RWPE1 (cell line): ENCODE measurements around the gene FHL1.

Experiments
- CTCF ChIA-PET: fragments of 350-600 bp; sonication (Branson Sonifier 250); formaldehyde crosslinking; extraction: SDS; loops from one replicate; lab custom pipeline; 2021; lab: Yijun Ruan, JAX
- POLR2A ChIA-PET: fragments of 400-600 bp; formaldehyde crosslinking; extraction: SDS; loops from one replicate; lab custom pipeline; 2020; ENCODE audit warnings: antibody characterized with exemption; ENCODE audit not compliant: low non-redundant PET; lab: Yijun Ruan, JAX
- DNase-seq: peaks from one replicate; pipeline ENCODE4 v3.0.0; 2012; ENCODE audit warnings: low spot score
- H3K27ac ChIP-seq: fragments of 450-650 bp; 2 replicates; pipeline ENCODE4 v1.5.1; 2017
- TF ChIP-seq, protein P1 (sequence below): fragments of 450-650 bp; conservative IDR thresholded peaks from 2 replicates; pipeline ENCODE4 v1.5.1; 2017; ENCODE audit warnings: low read depth, mild to moderate bottlenecking

FHL1 gene

DNA sequence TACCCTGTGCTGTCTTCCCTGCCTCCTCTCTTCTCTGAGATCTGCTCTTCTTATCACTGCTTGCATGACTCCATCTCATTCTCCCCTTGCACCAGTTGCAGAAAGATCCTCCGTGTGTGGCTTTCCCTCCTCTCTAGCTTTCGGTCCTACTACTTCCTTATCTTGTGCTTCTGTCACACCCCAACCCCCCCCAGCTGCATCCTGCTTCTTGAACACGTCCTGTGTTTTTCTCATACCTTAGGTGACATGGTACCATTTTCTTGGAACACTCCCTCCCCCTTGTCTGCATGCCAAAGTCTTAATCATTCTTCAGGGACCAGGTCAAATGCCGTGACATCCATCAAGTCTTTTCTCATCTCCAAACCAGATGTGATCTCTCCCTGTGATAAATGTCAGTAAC lies 46.4 kb downstream of the FHL1 start:
- POLR2A ChIA-PET = no interaction called here
- TF ChIP-seq, protein P1, sequence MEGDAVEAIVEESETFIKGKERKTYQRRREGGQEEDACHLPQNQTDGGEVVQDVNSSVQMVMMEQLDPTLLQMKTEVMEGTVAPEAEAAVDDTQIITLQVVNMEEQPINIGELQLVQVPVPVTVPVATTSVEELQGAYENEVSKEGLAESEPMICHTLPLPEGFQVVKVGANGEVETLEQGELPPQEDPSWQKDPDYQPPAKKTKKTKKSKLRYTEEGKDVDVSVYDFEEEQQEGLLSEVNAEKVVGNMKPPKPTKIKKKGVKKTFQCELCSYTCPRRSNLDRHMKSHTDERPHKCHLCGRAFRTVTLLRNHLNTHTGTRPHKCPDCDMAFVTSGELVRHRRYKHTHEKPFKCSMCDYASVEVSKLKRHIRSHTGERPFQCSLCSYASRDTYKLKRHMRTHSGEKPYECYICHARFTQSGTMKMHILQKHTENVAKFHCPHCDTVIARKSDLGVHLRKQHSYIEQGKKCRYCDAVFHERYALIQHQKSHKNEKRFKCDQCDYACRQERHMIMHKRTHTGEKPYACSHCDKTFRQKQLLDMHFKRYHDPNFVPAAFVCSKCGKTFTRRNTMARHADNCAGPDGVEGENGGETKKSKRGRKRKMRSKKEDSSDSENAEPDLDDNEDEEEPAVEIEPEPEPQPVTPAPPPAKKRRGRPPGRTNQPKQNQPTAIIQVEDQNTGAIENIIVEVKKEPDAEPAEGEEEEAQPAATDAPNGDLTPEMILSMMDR = no peak
- H3K27ac ChIP-seq = no peak overlapping the region
- DNase-seq = no peak
- CTCF ChIA-PET = interaction anchor here (0.6 kb wide), 1 partner anchor 15 kb away, joined by 3 read pairs; no protein-coding TSS in a partner anchor

DNA sequence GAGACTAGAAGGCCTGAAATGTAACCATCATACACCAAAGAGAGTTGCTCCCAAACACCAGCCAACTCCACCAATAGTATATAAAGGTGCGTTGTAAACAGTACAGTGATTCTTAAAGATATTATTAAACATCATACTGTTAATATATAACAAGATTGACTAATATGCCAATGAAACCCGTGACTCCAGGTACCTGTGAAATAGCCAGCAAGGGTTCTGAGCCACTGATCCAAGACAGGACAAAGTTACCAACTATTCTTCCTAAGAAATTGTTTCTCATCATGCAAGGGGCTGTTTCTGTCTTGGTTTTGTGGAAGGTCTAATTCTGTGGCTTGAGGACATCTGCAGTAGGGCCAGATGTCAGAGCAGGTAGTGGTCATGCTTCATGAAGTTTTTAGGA lies 47.2 kb downstream of the FHL1 start:
- ChIA-PET CTCF (no interaction called here), POLR2A (no interaction called here)
- no peak for DNase-seq
- H3K27ac ChIP-seq = no peak overlapping the region
- TF ChIP-seq, protein P1 = no peak

DNA sequence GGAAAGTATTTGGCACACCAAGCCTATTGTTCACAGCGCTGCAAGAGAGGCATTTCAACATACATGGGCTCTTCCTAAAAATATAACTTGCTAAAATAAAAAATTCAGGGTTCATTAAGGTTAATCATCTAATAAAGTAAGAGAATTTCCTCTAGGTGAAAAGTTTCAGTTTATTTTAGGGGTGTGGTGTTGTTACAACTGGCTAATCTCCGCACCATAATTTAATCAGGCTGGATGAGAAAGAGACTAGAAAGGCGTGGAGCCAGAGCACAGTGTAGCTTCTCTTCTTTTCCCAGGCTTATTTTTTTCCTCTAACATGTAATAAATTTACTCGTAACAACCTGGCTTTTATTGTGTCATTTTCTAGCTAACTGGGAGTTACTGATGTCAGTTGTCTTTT lies 47.9 kb downstream of the FHL1 start:
- no peak for DNase-seq
- TF ChIP-seq, protein P1 = no peak
- ChIA-PET CTCF (no interaction called here), POLR2A (no interaction called here)
- H3K27ac ChIP-seq = no peak overlapping the region

DNA sequence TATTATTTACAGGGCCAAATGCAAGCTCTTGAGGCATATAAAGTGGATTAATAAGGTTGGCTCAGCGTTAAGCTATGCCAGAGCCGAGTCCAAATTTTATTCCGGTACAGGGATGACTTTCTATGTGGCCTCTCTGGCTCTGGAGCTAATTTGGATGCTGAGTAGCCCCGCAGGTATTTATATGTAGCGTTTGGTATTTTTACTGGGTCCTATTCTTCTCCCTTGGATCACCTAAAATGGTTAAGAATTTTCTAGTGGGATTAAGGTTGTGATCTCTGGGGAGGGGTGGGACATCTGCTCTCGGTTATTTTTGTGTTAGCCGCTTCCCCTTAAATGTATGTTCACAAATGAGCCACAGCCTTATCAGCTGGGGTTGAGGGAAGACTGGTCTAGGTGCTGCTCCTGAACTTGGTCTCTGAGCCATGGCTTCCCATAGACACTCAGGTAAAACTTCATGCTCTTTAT lies 49.4 kb downstream of the FHL1 start:
- no peak for DNase-seq
- CTCF ChIA-PET = no interaction called here
- H3K27ac ChIP-seq = no peak overlapping the region
- POLR2A ChIA-PET = no interaction called here
- TF ChIP-seq, protein P1 = no peak

DNA sequence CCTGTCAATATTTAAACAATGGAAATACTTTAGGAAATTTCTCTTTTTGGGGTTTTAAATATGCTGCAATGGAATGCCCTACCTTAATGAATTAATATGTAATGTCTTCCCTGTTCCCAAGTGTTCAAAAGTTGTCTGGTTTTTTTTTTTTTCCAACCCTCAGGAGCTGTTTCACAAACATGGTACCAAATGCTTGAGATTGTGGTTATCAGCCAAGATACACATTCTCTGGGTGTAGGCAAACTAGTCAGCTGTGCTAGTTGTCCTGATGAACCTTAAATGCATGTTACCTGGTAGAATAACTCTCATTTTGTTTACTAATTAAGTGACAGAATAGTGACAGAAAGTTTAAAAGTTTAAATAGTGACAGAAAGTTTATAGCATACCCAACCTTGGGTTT lies 50.7 kb downstream of the FHL1 start:
- TF ChIP-seq, protein P1 = no peak
- no peak for DNase-seq
- CTCF ChIA-PET = no interaction called here
- H3K27ac ChIP-seq = no peak overlapping the region
- POLR2A ChIA-PET = no interaction called here

DNA sequence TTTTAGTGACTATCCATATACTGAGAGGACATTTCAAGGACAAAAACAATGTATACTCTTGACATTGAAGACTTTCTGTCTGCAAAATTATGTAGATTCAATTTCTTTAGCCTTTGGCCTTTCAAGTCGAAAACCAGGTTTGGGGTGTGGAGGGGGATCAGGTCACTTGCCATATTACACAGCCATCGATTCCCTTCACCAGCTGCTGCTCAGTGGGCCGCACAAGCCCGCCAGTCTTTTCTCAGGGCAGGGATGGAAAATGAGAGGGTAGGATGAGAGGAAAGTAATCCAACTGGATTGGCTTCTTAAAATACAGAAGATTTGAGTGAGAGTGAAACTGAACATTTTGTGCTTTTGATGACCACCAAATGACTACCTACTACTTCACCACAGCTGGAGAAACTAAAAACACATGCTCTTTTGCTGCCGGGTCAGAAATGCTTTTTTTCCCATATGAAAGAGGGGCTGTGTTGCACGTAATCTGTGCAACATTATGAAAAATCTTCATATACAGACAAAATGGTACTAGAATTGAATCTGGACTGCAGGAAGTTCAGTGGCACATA lies 51.4 kb downstream of the FHL1 start:
- ChIA-PET CTCF (no interaction called here), POLR2A (no interaction called here)
- TF ChIP-seq, protein P1 = no peak
- no peak for DNase-seq
- H3K27ac ChIP-seq = no peak overlapping the region

DNA sequence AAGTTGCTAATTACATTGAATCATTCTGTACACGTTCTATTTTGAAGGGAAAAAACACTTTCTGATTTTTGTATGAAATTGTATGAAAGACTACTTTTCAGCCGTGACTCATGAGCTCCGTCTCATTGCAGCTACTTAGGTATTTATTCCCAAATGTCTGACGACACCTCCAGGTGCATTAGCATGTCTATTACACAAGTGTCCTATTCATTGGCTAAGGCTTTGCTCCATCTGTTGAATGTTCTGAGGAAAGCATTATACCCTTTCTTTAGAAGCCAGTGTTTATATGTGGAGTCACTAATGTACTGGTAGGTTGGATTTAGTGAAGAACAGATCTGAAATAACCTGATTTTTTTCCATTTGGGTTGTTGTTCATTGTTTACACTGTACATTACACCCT lies 52.0 kb downstream of the FHL1 start:
- ChIA-PET POLR2A (no interaction called here), CTCF (no interaction called here)
- no peak overlapping the region for H3K27ac ChIP-seq
- TF ChIP-seq, protein P1 = no peak
- peak; percentile 50 for DNase-seq
